Activated CD4-positive, CD25-positive, alpha-beta regulatory T cell treated with anti-CD3 and anti-CD28 coated beads, Interleukin-2, amount 50 U/mL, for 24 hours (primary cell): Measurements from ENCODE around the gene VLDLR.
"Not testable (repeated sequence)": the region's sequence is repeated elsewhere in the genome, so short reads cannot be mapped to it uniquely, and the experiment has no call there.

Experiments used
- ATAC-seq, 2 donors: fragments of 150-1000 bp; cut with Tn5 transposase; one replicate each; pipeline ENCODE4 v1.10.0; 2021; ENCODE audit warnings: mild to moderate bottlenecking in 1 of 2, moderate library complexity in 1 of 2

The VLDLR gene

DNA sequence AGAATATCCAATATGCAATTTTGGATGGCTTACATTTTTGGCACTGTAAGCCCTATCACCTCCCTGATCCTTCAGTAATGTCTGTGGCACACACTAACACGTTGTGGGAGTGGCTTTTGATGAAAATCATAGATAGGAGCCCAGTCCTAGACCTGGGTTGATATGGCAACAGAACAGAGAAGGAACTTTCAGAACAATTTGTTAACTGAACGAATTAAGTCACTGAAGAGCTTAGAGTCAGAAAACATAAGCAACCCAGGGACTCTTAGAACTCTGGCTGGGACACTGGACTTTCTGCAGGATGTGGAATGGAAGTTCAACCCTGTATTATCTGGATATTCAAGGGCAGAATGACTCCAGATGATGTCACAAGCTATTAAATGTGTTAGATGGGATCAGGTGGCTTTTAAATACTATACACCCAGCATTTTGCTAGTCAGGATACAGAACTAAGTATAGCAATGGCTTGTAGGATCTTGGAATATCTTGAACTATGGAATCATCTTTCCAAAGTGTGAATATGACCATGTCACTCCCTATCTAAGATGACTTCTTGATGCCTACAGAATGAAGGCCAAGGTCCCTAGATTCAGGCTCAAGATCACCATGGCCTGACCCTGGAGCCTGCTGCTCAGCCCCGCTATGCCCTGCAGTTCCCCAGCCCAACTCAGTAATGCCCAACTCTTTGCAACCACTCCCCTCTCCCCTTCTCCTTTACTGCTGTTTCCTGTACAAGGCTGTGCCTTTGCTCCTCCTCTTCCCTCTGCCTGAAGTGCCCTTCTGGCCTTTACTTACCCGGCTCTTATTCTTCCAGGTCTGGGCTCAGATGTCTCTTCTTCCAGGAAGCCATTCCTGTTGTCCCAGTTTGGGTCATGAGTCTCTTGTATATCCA lies 42.8 kb downstream of the VLDLR start:
- ATAC-seq = no peak

- no peak for ATAC-seq
Observed at GRCh38 chr9:2666569-2666968, 45.0 kb downstream of the VLDLR start.

- no peak for ATAC-seq
Observed at GRCh38 chr9:2673161-2673560, 51.6 kb downstream of the VLDLR start.

DNA sequence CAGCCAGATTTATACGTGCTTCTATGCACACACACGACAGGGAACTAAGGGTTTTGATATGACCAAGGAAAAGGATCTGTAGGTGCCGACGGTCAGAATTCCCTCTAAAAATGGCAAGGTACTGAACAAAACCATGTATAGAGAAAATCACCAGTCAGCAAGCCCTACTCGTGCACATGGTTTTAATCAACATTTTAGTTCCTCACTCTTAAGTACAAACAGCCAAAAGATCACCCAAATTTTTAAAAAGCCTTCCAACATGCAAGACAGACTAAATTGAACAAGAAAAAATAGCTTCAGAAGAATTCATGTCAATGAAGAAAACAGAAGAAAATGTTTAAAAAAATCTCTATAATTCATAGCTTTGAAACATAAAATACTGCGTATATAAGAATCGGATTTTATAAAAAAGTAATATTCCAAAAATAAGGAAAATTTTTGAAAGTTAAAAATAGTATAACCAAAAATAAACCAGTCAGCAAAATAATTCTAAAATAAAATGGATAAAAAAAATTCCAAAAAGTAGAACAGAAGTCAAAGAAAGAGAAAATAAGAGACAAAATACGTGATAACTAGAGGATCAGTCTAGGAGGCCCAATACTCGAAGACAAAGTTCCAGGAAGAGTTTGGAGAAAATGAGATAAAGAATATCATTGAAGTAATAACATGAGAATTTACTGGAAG lies 52.7 kb downstream of the VLDLR start:
- ATAC-seq = no peak

DNA sequence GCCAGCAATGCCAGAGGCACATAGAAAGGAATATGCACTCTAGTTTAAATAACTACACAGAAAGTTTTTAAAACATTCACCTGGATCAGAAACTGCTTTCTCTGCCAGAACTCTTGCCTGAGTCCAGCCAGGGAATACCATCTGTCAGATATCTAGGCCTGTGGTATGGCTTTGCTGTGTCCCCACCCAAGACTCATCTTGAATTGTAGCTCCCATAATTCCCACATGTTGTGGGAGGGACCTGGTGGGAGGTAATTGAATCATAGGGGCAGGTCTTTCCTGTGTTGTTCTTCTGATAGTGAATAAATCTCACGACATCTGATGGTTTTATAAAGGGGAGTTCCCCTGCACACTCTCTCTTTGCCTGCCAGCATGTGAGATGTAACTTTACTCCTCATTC lies 54.2 kb downstream of the VLDLR start:
- ATAC-seq = no peak

- no peak for ATAC-seq
Observed at GRCh38 chr9:2676466-2676865, 54.9 kb downstream of the VLDLR start.

GRCh38 chr9:2677915-2678889 lies 56.6 kb downstream of the VLDLR start:
- no peak for ATAC-seq

DNA sequence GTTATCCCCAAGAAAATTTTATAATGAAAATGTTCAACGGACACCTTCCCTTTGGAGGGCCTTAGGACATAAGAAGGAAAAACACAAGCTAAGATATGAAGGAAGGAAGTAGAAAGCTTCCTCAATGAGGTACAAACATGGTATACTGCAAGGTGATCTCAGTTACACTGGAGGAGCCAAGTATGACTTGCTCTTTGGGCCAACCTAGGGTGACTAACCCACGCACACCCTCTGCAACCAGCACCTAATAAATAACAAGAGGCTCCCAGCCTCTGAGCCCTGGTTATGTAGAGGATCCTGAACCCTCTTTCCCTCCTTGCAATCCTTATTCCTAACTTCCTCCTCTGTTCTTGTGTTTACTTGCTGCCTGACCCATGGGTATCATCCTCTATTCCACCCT lies 57.4 kb downstream of the VLDLR start:
- ATAC-seq = no peak

- no peak for ATAC-seq
Observed at GRCh38 chr9:2681981-2682380, 60.4 kb downstream of the VLDLR start.

GRCh38 chr9:2686911-2687310 lies 65.3 kb downstream of the VLDLR start:
- no peak for ATAC-seq

DNA sequence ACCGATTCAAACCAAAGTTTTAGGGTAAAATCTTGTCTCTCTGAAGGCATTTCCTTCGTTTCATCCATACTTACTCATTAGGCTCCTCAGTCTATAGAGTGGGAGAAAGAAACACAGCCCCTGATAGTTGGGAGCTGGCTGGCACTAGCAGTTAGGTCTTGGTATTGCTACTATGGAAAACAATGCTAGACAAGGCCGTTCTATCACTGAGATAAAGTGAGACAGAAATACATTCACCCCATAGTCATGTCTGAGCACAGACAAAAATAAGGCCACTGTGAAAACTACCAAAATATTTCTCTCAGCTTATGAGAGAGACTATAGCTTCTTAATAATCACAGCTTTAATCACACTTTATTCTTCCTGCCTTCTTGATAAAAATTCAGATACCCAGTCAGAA lies 67.0 kb downstream of the VLDLR start:
- ATAC-seq = no peak

DNA sequence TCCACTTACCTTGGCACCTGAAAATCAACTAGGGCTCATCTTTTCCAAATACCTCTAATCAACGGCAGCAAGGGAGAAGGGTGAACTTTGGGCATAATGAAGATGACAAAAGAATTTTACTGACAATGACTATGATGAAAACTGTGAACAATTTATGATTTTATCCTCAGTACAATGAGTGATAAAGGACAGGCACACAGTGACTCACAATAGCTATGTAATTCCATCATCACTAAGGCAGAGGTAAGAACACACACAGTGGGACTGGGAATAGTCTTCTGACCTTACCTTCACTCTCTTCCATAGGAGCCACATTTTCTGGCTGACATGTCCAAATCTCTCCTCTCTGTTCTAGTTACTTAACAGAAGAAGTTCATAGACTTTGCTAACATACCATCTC lies 69.6 kb downstream of the VLDLR start:
- no peak for ATAC-seq

GRCh38 chr9:2691626-2692025 lies 70.0 kb downstream of the VLDLR start:
- no peak for ATAC-seq

DNA sequence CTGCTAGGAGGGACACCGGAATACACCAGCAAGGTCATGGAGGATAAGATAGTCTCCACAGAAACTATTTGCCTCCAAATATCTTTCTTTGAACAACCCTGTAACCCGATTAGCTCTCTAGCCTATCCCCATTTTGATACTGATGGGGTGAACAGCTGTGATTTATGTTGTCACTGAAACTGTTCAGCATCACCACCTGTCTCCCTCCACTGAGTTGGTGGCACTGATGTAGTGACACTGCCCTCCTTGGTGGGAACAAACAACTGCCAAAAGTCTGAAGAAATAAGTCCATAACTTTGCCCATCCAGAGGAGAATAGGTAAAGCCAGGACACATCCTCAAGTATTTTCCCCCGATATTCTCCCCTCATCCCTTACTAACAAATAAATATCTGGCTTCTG lies 71.5 kb downstream of the VLDLR start:
- ATAC-seq = no peak

DNA sequence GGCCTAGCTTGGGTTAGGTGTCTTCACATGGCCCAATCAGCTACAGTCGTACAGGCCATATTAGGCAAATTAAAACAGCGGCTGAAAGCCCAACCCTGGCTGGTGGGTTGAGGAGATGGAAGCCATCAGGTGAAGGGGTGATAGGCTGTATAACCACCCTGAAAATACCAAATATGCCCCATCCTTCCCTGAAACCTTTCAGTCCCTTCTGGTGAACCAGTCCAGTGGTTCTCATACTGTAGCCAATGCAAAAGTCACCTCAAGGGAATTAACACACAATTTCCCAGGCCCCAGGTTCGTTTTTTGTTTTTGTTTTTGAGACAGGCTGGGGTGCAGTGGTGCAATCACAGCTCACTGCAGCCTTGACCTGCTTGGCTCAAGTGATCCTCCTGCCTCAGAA lies 75.9 kb downstream of the VLDLR start:
- ATAC-seq = no peak

DNA sequence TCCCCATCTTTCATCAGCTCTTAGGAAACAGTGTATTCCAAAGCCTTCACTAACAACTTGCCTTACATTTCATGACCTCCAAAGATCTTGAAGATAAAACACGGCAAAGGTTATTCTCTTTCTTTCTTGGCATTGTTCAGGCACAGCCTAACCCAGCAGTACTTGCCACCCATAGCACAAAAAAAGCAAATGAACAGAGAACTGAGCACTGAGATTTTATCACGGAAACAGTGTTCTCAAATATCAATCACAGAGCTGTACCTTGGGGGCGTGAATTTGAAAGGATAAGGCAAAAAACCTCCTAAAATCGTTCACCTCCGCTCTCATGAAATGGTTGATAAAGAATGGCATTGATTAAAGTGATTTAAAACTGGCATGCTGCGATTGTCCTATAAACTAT lies 78.8 kb downstream of the VLDLR start:
- ATAC-seq = no peak

GRCh38 chr9:2700909-2701550 lies 79.4 kb downstream of the VLDLR start:
- ATAC-seq = no peak

GRCh38 chr9:2704504-2704903 lies 82.9 kb downstream of the VLDLR start:
- no peak for ATAC-seq

DNA sequence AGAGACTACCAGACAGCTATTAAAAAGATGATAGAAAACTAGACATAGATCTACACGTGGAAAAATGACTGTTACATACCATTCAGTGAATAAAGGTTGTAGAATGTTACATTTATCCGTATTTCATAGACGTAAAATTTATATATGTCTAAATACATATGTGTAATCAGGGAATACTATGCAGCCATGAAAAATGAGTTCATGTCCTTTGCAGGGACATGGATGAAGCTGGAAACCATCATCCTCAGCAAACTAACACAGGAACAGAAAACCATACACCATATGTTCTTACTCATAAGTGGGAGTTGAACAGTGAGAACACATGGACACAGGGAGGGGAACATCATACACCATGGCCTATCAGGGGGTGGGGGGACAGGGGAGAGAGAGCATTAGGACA lies 85.7 kb downstream of the VLDLR start:
- ATAC-seq = not testable (repeated sequence)
